Mammary epithelial cell (primary cell): ENCODE results near the gene MUC4.

Source experiments
- CTCF ChIP-seq, 2 donors: IDR thresholded peaks in 1 of 2; conservative IDR thresholded peaks in 1 of 2; 2 replicates each; pipeline ENCODE4 v1.5.1; 2011 to 2012; ENCODE audit warnings: inconsistent platforms in 2 of 2, low read length in 2 of 2, mild to moderate bottlenecking in 2 of 2, control low read depth in 1 of 2, low read depth in 1 of 2; ENCODE audit not compliant: insufficient read depth in 1 of 2; ENCODE audit errors: extremely low read depth in 1 of 2
- EZH2 ChIP-seq: IDR thresholded peaks from 2 replicates; pipeline ENCODE4 v1.6.1; 2012; ENCODE audit warnings: low read length, inconsistent platforms, borderline replicate concordance

GRCh38 chr3:195769551-195769950, 42.2 kb downstream of the MUC4 start:
- TF ChIP-seq CTCF (conservative IDR thresholded peaks at IDR 0.05 in 1 of 2, IDR thresholded peaks at IDR 0.05 in 1 of 2; ENCODE audit: extremely low read depth in 1 of 2, insufficient read depth in 1 of 2, low read depth in 1 of 2, low read length in 2 of 2) = no peak
- no peak for TF ChIP-seq EZH2
